Mesendoderm (in vitro differentiated cells): ENCODE data around the gene TMEM45A.
A peak's percentile ranks its signal among the peaks of the same experiment; 100 is the strongest.

Experiments used
- DNase-seq: peaks from one replicate; pipeline ENCODE4 v3.0.0; 2013
- H2AK5ac ChIP-seq: 2 replicates; pipeline ENCODE4 v1.6.1; 2013; ENCODE audit warnings: low read length, inconsistent platforms
- H2BK120ac ChIP-seq: 2 replicates; pipeline ENCODE4 v1.6.1; 2013; ENCODE audit warnings: low read depth, mild to moderate bottlenecking, low read length, moderate library complexity, mixed read lengths
- H2BK15ac ChIP-seq: replicated peaks from 2 replicates; pipeline ENCODE4 v1.6.1; 2013; ENCODE audit warnings: low read depth, mild to moderate bottlenecking, moderate library complexity
- H2BK5ac ChIP-seq: 2 replicates; pipeline ENCODE4 v1.6.1; 2013; ENCODE audit warnings: low read length, inconsistent platforms
- H3K18ac ChIP-seq: 2 replicates; pipeline ENCODE4 v1.6.1; 2013; ENCODE audit warnings: mild to moderate bottlenecking, low read length, mixed read lengths
- H3K23ac ChIP-seq: one replicate; pipeline ENCODE4 v1.6.1; 2013; ENCODE audit warnings: low read length
- H3K27ac ChIP-seq: 2 replicates; pipeline ENCODE4 v1.5.1; 2013; ENCODE audit warnings: low read depth, mild to moderate bottlenecking, inconsistent platforms, low read length, moderate library complexity
- H3K27me3 ChIP-seq: 2 replicates; pipeline ENCODE4 v1.6.1; 2013; ENCODE audit warnings: low read length, control low read depth, mild to moderate bottlenecking, inconsistent platforms; ENCODE audit not compliant: insufficient read depth, poor library complexity
- H3K36me3 ChIP-seq: 2 replicates; pipeline ENCODE4 v1.6.1; 2013; ENCODE audit warnings: low read length, inconsistent platforms; ENCODE audit not compliant: control insufficient read depth, insufficient read depth
- H3K4ac ChIP-seq: one replicate; pipeline ENCODE4 v1.6.1; 2013; ENCODE audit warnings: low read depth, mild to moderate bottlenecking, low read length, moderate library complexity
- H3K4me1 ChIP-seq: 2 replicates; pipeline ENCODE4 v1.6.1; 2013; ENCODE audit warnings: low read depth, low read length, inconsistent platforms; ENCODE audit not compliant: control insufficient read depth
- H3K4me2 ChIP-seq: 2 replicates; pipeline ENCODE4 v1.6.1; 2013; ENCODE audit warnings: low read length
- H3K4me3 ChIP-seq: 2 replicates; pipeline ENCODE4 v1.5.1; 2013; ENCODE audit warnings: mild to moderate bottlenecking, low read length
- H3K56ac ChIP-seq: one replicate; pipeline ENCODE4 v1.6.1; 2013; ENCODE audit warnings: low read length
- H3K79me1 ChIP-seq: 2 replicates; pipeline ENCODE4 v1.6.1; 2013; ENCODE audit warnings: low read length, inconsistent platforms
- H3K79me2 ChIP-seq: 2 replicates; pipeline ENCODE4 v1.6.1; 2013; ENCODE audit warnings: mild to moderate bottlenecking, low read length; ENCODE audit not compliant: control insufficient read depth, insufficient read depth
- H3K9ac ChIP-seq: 2 replicates; pipeline ENCODE4 v1.6.1; 2013; ENCODE audit warnings: low read length, inconsistent platforms
- H4K5ac ChIP-seq: one replicate; pipeline ENCODE4 v1.6.1; 2013; ENCODE audit warnings: low read length
- H4K8ac ChIP-seq: one replicate; pipeline ENCODE4 v1.6.1; 2013; ENCODE audit warnings: low read depth, mild to moderate bottlenecking, control low read depth, low read length, moderate library complexity
- WGBS: extraction: QIAGEN DNeasy Blood & Tissue Kit; methylation state at CpG from one replicate; pipeline ENCODE4 v1.1.7; 2013; ENCODE audit warnings: low lambda C conversion rate, missing lambda C conversion rate; ENCODE audit not compliant: insufficient coverage; ENCODE audit errors: extremely low coverage; 5-methylcytosine and 5-hydroxymethylcytosine counted together

TMEM45A gene

GRCh38 chr3:100590114-100590839, 97.9 kb downstream of the TMEM45A start:
- Histone ChIP-seq H3K4me1 (no peaks in the 10 kb centered on the region), H4K5ac (no peak overlapping the region), H2BK5ac (no peak overlapping the region), H2BK15ac (no peak overlapping the region), H3K27me3 (no peaks in the 10 kb centered on the region), H4K8ac (no peak overlapping the region), H3K4ac (no peak overlapping the region), H3K18ac (peak overlapping the region; percentile 45), H3K23ac (no peak overlapping the region), H3K79me1 (no peaks in the 10 kb centered on the region), H3K36me3 (no peaks in the 10 kb centered on the region), H3K9ac (no peak overlapping the region), H3K4me2 (peak overlapping the region; percentile 14), H3K79me2 (no peaks in the 10 kb centered on the region), H3K27ac (no peak overlapping the region), H3K56ac (peak overlapping the region; percentile 40), H2BK120ac (no peak overlapping the region), H2AK5ac (no peak overlapping the region), H3K4me3 (no peak overlapping the region)
- WGBS = no CpG with 5 or more reads among the region's 10 CpGs
- peak; percentile 62 for DNase-seq

- Histone ChIP-seq H3K79me2 (no peaks in the 10 kb centered on the region), H3K27me3 (no peaks in the 10 kb centered on the region), H3K27ac (no peak overlapping the region), H3K4me3 (no peak overlapping the region), H4K8ac (no peak overlapping the region), H3K18ac (no peak overlapping the region), H2BK15ac (no peak overlapping the region), H3K4me1 (no peaks in the 10 kb centered on the region), H3K23ac (no peak overlapping the region), H3K36me3 (no peaks in the 10 kb centered on the region), H3K56ac (no peak overlapping the region), H2BK5ac (no peak overlapping the region), H3K79me1 (no peaks in the 10 kb centered on the region), H3K4me2 (no peak overlapping the region), H2AK5ac (no peak overlapping the region), H4K5ac (no peak overlapping the region), H2BK120ac (no peak overlapping the region), H3K9ac (no peak overlapping the region), H3K4ac (no peak overlapping the region)
- no CpG with 5 or more reads among the region's 1 CpG for WGBS
- no peak for DNase-seq
These were observed 98.4 kb downstream of the TMEM45A start for GRCh38 chr3:100590840-100591147.

- Histone ChIP-seq H3K79me2 (no peaks in the 10 kb centered on the region), H3K36me3 (no peaks in the 10 kb centered on the region), H3K4me2 (no peak overlapping the region), H3K18ac (no peak overlapping the region), H2BK15ac (no peak overlapping the region), H4K5ac (no peak overlapping the region), H3K27me3 (no peaks in the 10 kb centered on the region), H2BK120ac (no peak overlapping the region), H3K4me1 (no peaks in the 10 kb centered on the region), H3K4me3 (no peak overlapping the region), H3K4ac (no peak overlapping the region), H2AK5ac (no peak overlapping the region), H3K56ac (no peak overlapping the region), H3K23ac (no peak overlapping the region), H3K79me1 (no peaks in the 10 kb centered on the region), H4K8ac (no peak overlapping the region), H3K9ac (no peak overlapping the region), H3K27ac (no peak overlapping the region), H2BK5ac (no peak overlapping the region)
- no peak for DNase-seq
- WGBS = no CpG with 5 or more reads among the region's 3 CpGs
These were observed 99.0 kb downstream of the TMEM45A start for GRCh38 chr3:100591411-100591810.

GRCh38 chr3:100600181-100601042, 108.0 kb downstream of the TMEM45A start:
- WGBS = no CpG with 5 or more reads among the region's 11 CpGs
- Histone ChIP-seq H3K9ac (no peak overlapping the region), H3K18ac (no peak overlapping the region), H3K56ac (no peak overlapping the region), H3K36me3 (no peaks in the 10 kb centered on the region), H3K79me2 (no peaks in the 10 kb centered on the region), H2AK5ac (no peak overlapping the region), H2BK15ac (no peak overlapping the region), H4K5ac (no peak overlapping the region), H3K4me2 (no peak overlapping the region), H3K4me3 (no peak overlapping the region), H2BK120ac (peak overlapping the region; percentile 76), H3K27ac (no peak overlapping the region), H3K4me1 (no peaks in the 10 kb centered on the region), H3K79me1 (no peaks in the 10 kb centered on the region), H2BK5ac (no peak overlapping the region), H3K23ac (no peak overlapping the region), H3K27me3 (no peaks in the 10 kb centered on the region), H3K4ac (no peak overlapping the region), H4K8ac (no peak overlapping the region)
- DNase-seq = peak; percentile 10

- Histone ChIP-seq H2BK120ac (no peak overlapping the region), H2BK15ac (peak overlapping the region; percentile 60)
- WGBS = no CpG with 5 or more reads among the region's 7 CpGs
These were observed 110.4 kb downstream of the TMEM45A start for GRCh38 chr3:100602506-100603444.

More at GRCh38 chr3:100602506-100603444, 110.4 kb downstream of the TMEM45A start:
- Histone ChIP-seq H2AK5ac (no peak overlapping the region), H4K8ac (no peak overlapping the region), H4K5ac (no peak overlapping the region), H3K9ac (no peak overlapping the region), H3K56ac (no peak overlapping the region), H3K79me2 (no peaks in the 10 kb centered on the region), H3K4ac (no peak overlapping the region), H3K79me1 (no peaks in the 10 kb centered on the region), H3K36me3 (no peaks in the 10 kb centered on the region), H3K27me3 (no peaks in the 10 kb centered on the region), H3K27ac (peak overlapping the region; percentile 87), H3K4me1 (no peaks in the 10 kb centered on the region), H3K4me2 (no peak overlapping the region), H3K18ac (peak overlapping the region; percentile 83), H3K4me3 (no peak overlapping the region), H3K23ac (no peak overlapping the region), H2BK5ac (peak overlapping the region; percentile 76)
- peak; percentile 95 for DNase-seq
